COLO668 (cell line): ENCODE results near the gene OR6C2.
"Not testable (repeated sequence)": the region's sequence is repeated elsewhere in the genome, so short reads cannot be mapped to it uniquely, and the experiment has no call there.

Experiments
- DNase-seq: peaks from one replicate; lab custom pipeline; 2025; ENCODE audit not compliant: unreplicated experiment; lab: John Stamatoyannopoulos, UW

The OR6C2 gene

GRCh38 chr12:55443776-55444175, at the start of gene OR6C2:
OR6C2 (plus strand) TSS chr12:55444076; CDS start chr12:55452214, 8,138 bp downstream.
- no peak for DNase-seq

DNA sequence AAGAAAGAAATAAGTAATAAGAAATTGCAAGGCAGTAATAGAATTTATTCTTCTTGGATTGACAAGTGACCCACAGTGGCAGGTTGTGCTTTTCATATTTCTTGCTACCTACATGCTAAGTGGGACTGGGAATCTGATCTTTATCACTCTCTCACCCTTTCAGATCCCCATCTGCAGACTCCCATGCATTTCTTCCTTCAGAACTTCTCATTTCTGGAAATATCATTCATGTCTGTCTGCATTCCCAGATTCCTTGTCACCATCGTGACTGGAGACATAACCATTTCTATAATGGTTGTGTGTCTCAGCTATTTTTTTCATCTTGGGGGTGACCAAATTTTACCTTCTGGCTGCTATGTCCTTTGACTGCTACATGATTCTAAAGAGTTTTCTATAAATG, 47.5 kb upstream of the OR6C2 start:
- DNase-seq: no peak

- DNase-seq: no peak
Observed at GRCh38 chr12:55400229-55400628, 43.6 kb upstream of the OR6C2 start, which contains the start of gene OR6C65. OR6C65 (plus strand) TSS chr12:55400529; CDS start chr12:55400529, 0 bp downstream.

DNA sequence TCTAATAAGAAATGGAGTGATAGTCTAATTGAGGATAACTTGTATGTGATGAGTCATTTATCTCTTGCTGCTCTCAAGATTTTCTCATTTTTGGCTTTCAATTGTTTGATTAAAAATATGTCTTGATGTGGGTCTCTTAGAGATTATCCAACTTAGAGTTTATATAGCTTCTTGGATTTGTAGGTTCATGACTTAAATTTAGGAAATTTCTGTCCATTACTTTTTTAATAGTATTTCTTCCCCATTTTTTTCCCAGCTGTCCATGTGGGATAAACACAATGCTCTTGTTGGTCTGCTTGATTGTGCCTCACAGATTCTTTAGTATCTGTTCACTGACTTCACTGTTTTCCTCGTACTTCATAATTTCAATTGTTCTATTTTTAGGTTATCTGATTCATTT, 36.0 kb upstream of the OR6C2 start:
- no peak for DNase-seq

- not testable (repeated sequence) for DNase-seq
Observed at GRCh38 chr12:55409133-55409532, 34.7 kb upstream of the OR6C2 start.

DNA sequence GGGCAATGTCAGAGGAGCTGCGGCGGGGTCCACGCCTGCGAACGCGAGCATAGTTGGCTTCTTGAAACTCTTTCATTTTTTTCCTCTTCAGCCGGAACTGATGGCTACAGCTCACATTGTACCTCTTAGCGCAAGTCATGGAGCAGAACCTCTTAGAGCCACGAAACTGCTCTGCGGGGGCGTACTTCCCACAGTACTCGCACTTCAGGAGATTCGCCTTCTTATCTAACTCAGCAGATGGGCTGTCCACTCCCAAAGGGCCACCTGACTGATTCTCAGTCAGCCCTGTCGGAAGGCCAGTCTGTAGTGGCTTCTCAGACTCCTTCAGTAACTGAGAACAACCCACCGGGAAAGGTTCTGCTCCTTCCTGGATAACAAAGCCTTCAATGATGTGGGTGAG, 31.7 kb upstream of the OR6C2 start:
- not testable (repeated sequence) for DNase-seq

- DNase-seq: not testable (repeated sequence)
Observed at GRCh38 chr12:55413498-55414388, 30.1 kb upstream of the OR6C2 start.

DNA sequence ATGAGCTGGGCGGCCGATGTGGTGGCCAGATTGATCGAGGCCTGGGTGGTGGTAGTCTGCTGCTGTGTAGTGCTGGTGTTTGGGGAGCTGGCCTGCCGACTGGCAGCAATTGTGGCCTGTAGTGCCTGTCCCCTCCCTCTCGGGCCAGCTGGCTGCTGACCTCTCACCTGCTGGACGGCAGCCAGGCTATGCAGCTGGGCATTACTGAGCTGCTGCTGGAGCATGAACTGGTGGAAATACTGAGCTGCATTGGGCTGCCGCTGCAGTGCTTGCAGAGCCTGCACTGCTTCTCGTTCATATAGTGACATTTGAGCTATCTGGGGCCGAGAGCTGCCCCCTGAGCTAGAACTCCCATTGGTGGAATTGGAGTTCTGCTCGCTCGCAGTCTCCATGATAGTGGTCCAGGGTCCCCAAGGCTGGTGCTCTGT, 29.5 kb upstream of the OR6C2 start:
- not testable (repeated sequence) for DNase-seq

GRCh38 chr12:55414889-55415288, 29.0 kb upstream of the OR6C2 start:
- not testable (repeated sequence) for DNase-seq

- no peak for DNase-seq
Observed at GRCh38 chr12:55416961-55417360, 26.9 kb upstream of the OR6C2 start.

GRCh38 chr12:55420307-55420962, 23.4 kb upstream of the OR6C2 start:
- DNase-seq: no peak

GRCh38 chr12:55425954-55426353, 17.9 kb upstream of the OR6C2 start, which contains the start of gene OR6C76:
OR6C76 (plus strand) TSS chr12:55426254; CDS start chr12:55426254, 0 bp downstream.
- no peak for DNase-seq

DNA sequence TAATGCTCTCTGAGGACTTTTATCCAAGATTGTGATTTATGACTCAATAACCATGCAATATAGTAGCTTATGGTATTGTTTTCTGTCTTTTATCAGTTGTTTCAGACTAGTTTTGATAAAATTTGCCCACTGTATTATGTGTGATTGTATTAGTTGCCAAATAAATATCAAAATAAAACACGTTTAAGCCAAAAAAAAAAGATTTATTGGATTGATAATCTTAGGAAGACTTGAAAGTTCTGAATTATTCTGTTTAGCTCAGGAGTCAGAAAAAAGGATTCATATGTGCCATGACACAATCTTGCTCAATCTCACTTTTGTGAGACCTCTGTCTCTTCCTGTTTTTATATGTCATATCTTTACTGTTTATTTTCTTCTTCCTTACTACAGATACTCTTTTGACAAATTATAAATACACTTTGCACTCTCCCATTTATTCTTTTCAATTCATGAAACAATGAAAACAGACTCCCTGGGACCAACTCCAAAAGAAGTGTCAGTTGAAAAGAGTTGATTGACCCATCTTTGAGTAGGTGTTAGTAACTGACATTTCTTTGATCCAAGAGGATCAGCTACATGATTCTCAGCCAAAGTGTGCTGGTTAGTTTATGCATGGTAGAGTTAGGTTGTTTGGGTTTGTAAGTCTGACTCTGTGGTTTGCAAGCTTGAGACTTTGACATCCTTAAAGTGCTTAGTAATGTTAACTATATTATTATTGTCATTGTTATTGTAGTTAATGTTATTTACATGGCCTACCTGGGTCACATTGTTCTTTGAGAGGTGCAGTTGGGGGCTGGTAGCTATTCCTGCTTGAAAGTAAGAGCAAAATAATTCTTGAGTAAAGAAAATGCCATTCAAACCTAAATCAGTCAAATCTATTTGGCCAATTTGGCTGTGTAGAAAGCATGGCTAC, 15.3 kb upstream of the OR6C2 start:
- DNase-seq: no peak

GRCh38 chr12:55441233-55441632, 2.6 kb upstream of the OR6C2 start:
- DNase-seq: not testable (repeated sequence)

GRCh38 chr12:55445357-55445756, 1.5 kb downstream of the OR6C2 start:
- no peak for DNase-seq

GRCh38 chr12:55446326-55446725, 2.5 kb downstream of the OR6C2 start:
- DNase-seq: no peak

DNA sequence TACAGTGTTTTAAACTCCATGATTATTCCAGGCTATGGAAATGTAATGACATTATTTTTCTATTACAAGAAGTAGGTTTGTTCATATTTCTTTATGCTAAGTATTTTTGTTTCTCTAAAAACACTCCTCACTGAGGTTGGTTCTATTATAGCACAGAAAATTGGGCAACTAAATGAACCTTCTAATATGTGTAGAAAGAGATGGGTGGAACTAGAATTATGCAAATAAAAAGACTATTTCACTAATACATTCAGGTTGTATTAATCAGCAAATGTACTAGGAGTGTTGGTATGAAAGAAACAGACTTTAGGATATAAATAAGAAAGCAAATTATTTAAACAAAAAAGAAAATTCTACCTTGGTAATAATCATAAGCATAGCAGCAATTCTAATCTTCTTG, 4.9 kb downstream of the OR6C2 start:
- DNase-seq: no peak

- not testable (repeated sequence) for DNase-seq
Observed at GRCh38 chr12:55464926-55465325, 21.1 kb downstream of the OR6C2 start.

DNA sequence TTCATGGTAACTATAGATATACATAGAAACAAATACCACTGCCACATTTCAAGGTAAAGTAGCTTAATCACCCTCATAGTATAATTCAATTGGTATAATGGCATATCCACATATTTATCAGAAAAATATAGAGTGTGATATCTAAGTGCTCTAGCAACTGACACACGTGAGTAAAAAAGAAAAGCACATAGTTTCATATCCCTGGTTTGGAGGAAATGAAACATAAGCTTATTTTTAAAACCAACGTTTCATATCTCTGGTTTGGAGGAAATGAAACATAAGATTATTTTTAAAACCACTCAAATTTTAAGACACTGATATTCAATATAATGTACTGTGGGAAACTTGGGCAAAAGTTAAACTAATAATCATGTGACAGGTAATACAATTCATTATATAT, 24.0 kb downstream of the OR6C2 start:
- no peak for DNase-seq

DNA sequence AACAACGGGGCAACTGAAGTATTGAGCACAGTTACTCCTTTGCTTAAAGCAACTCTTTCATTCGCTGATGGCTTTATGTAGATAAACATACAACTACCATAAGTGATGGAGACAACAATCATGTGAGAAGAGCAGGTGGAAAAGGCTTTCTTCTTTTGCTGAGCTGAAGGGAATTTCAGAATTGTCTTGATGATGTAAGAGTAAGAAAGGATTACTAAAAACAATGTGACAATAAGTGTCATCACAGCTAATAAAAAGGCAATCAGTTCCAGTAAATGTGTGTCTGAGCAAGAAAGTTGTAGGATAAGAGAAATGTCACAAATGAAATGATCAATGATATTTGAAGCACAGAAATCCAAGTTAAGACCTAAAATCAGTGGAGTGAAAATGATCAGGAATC, 25.4 kb downstream of the OR6C2 start:
- no peak for DNase-seq
